Dermis blood vessel endothelial cell (primary cell): ENCODE measurements around the gene SCGB1C1. TPM values are rescaled to one million over a fixed set of nuclear protein-coding genes. Genes with fewer than 3 reads are reported as not detected.
"Not testable (repeated sequence)": the region's sequence is repeated elsewhere in the genome, so short reads cannot be mapped to it uniquely, and the experiment has no call there.

Experiments
- DNase-seq: peaks from one replicate; pipeline ENCODE4 v3.0.0; 2010
- total RNA-seq: library from RNA; depleted of rRNA; stranded (reverse); fragments of >200 nt; gene quantifications from 2 replicates; pipeline ENCODE4 v1.2.3, GENCODE V29; 2014

Gene SCGB1C1
- total RNA-seq, 1 donor from 2014 or later, result not detected

DNA sequence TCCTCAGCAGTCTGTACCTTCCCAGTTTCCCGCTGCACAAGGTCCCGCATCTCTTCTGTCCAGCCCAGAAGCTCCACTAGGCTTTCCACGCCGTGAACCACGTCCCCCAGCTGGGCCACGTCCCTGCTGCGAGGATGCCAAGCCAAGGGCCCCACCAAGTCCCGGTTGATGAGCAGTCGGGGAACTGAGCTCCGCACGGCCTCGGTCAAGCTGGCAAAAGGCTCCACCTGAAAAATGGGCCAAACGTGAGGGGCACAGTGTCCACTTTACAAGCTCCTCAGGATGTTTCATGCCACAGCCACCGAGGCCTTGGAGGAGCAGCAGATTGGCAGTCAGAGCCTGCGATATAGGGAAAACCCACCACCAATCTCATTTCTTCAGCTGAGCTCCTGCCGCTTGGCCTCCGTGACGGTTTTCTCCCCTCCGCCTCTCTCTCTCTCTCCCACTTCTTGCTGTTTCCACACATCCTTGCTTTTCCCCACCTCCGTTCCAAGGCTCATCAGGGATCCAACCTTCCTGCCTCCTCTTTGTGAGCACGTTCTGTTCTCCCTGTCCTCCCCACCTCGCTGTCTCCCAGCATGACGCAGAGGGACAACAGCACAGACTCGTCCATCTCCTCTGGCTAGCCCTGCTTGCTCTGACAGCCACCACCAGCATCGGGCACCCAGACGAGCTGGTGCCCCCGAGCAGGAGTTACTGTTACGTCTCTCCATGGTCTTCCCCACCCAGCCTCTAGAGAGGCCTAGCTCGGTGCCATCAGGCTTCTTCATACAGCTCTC, 26.1 kb downstream of the SCGB1C1 start:
- DNase-seq, result no peak

DNA sequence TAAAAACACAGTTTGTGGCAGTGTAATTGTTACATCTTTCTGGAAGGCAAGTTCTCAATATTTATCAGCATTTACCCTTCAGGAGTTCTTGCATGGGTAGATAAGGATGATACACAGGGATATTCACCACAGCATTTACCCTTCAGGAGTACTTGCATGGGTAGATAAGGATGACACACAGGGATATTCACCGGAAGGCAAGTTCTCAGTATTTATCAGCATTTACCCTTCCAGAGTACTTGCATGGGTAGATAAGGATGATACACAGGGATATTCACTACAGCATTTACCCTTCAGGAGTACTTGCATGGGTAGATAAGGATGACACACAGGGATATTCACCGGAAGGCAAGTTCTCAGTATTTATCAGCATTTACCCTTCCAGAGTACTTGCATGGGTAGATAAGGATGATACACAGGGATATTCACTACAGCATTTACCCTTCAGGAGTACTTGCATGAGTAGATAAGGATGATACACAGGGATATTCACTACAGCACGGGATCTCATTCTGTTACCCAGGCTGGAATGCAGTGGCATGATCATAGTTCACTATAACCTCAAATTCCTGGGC, 27.9 kb downstream of the SCGB1C1 start:
- not testable (repeated sequence) for DNase-seq

DNA sequence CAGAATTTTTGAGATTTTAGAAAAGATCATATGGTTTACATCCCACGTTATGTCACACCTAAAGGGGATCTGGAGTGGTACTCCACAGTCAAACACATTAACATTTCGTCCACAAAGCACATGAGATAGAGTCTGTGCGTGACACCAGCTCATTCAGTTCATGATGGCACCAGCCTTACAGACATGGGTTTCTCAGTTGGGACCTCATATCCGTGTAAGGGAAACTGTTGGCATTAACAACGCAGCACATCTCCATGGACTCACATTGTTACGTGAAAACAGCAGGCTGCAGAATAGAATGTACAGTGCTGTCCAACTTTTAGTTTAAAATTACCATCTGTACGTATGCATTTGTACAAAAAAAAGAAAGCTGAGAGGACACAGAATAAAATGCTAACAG, 28.7 kb downstream of the SCGB1C1 start:
- DNase-seq, result no peak

DNA sequence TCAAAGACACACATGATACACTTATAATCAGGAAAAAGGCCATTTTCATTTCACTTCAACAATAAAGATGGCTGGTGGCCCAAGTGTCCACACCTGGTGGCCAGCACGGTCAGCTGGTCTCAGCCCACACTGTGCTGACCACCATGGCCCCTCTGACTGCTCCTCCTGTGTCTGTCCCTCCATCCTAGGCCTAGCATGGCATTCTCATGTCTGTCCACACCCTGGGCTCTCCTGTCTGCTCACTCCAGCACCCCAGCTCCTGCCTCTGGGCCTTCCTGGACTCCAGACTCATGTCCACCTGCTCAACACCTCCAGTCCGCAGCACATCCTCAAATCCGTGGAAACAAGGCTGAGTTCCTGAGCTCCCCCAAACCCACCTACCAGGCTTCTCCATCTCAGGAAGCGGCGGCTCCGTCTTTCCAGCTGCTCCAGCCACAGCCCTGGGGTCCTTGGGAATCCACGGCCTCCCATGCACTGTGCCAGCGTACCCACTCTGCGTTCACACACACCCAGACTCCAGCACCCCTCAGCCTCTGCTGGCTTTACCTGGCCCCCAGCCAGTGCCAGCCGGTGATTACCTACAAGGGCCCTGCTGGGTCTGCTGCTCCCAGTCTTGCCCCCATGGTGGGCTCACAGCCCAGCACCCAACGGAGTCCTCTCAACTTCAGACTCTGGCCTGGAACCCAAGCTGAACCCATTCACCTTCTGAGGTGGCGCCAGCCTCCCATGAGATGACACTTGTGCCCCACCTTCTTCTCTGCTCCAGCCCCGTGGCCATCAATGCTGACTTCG, 29.3 kb downstream of the SCGB1C1 start:
- no peak for DNase-seq

DNA sequence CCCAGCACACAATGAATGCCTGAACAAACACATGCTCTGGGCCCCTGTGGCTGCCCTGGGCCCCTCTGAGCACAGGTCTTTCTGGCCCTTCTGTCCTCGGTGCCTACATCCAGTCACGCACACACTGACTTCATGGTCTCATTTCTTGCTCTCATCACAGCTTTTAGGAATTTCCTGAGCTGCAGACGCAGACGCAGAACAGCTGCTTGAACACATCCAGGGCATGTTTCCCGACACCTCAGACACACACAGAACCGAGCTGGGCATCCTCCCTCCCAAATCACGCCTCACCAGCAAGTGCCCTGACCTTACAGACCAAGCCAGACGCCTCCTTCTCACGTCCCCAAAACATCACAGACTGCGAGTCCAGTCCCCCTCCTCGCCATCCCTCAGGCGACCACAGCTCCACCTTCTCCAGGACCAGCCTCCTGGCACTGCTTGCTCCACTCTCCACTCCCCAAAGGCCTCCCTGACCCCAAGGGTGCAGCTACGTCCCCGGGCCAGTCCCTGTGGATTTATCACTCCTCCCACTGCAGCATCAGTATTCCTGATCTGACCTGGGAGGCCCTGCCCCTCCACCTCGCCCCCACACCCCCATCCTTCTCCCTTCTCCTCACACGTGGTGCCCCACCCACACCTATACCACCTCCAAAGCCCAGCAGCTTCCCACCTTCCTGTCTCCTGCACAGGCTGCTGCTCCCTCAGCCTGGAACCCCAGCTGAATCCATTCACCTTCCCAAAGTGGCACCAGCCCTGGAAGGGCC, 30.3 kb downstream of the SCGB1C1 start:
- DNase-seq, result no peak

DNA sequence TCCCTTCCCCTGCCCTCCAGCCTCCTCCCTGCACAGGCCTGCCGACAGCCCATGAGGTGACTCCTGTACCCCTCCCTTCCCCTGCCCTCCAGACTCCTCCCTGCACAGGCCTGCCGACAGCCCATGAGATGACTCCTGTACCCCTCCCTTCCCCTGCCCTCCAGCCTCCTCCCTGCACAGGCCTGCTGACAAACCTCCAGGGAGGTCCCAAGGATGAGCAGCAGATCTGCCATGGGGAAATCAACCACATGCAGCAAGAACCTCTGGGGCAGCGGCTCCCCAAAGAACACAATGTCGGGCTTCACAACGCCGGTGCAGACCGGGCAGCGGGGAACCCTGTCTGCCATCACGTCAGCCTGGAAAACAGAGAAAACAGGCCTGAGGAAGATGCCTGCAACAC, 31.0 kb downstream of the SCGB1C1 start:
- no peak for DNase-seq

DNA sequence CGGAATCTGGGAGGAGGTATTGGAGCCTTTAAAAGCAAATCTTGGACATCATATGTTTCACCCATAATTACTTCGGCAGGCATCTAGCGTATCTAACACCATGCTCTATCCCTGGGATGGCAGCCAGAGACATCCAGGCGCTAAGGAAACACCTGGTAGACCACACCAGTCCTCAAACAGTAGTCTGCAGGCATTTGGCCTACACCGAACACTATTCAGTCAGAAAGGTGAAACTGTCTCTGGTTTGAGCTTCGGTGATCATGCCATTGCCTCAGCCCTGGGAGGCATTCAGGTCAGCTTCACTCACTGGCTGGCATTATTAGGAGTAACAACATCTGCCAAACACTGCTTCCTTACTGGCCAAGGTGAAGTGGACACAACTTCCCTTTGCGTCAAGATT, 31.5 kb downstream of the SCGB1C1 start:
- DNase-seq, result no peak

DNA sequence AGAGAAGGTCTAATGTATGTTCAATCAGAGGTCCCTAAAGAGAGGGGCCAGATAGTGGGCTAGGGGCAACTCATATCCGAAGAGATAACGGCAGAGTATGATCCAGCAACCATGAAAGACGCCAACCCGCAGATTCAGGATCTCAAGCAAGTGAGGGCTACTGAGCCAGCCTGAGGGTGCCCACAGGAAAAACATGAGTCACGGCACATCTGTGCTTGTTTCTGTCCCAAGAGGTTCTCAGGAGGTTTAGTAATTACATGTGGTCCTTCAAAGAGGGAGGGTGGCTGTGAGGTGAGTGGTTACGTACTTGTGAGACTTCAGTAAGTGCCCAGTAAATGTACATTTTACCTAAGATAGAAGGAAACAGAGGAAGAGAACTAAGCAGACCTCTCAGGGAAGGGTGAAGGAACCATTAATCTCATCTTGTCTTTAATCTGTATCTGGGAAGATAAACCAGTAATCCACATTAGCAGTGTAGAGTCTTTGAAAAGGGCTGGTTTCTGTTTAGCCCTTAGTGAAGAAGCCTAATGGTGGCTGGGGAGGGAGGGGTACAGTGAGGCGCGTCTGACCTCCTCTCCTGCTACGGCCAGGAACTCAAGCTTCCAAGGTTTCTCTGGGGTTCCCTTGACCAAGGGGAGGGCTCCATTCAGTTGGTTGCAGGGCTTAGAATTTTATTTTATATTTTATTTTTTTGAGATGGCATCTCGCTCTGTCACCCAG, 33.0 kb downstream of the SCGB1C1 start:
- DNase-seq, result peak; percentile 36

- no peak for DNase-seq
These were observed 35.0 kb downstream of the SCGB1C1 start for GRCh38 chr11:227824-228379.

DNA sequence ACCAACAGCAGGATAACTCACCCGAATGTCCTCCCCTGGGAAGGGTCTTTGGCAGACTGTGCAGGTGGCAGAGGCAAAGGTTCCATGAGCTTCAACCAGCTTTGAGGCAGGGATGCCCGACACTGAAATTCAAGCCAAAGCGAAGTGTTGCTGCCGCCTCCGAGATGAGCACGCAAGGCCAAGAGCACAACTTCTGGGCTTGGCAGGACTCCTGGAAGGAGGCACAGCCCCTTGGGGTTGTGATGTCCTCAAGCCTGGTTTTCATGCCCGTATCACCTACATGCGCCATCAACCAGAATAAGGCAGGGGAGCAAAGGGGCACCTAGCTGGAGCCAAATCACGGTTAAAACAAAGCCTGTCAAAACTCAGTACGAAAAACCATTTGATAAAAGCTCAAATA, 37.6 kb downstream of the SCGB1C1 start:
- DNase-seq, result no peak

DNA sequence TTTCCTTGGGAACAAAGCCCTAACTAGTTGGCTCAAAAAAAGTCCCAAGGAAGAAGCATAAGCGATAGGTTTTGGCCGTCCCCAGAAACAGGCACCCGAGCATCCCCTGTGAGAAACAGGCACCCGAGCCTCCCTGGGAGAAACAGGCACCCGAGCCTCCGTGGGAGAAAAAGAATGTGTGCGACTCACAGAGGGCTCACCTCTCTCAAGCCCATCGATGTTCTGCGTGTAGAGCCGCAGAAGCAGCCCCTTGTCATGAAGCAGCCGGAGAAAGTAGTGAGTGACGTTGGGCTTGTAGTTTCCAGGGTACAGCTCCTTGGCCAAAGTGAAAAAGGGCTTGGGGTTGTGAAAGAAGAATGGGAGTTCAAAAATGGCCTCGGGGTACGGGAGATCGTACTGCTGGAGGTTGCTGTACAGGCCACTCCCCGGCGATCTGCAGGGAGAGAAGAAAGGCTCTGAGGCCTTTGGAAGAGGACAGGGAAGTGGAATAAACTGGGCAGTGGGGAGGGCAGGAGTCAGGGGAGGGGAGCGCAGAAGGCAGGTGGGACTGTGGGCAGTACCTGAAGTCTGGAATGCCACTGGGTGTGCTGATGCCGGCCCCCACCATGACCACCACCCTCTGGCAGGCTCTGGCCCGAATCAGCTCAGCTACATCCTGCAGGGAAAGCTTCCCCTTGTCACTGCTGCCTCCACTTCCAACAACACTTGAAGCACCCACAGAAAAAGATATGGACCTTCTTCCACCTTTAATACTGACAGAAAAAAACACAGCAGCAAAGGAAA, 40.1 kb downstream of the SCGB1C1 start:
- no peak for DNase-seq

DNA sequence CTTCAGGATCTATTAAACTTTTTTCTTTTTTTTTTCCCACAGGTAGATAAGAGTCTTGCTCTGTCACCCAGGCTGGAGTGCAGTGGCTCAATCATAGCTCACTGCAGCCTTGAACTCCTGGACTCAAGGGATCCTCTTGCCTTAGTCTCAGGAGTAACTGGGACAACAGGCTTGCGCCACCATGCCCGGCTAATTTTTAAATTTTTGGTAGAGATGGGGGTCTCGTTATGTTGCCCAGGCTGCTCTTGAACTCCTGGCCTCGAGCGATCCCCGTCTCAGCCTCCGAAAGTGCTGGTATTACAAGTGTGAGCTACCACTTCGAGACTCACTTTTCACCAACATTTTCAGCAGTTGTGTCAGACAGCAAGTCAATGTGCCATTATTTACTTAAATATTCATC, 42.3 kb downstream of the SCGB1C1 start:
- no peak for DNase-seq

GRCh38 chr11:235609-235996, 42.7 kb downstream of the SCGB1C1 start:
- DNase-seq, result peak; percentile 43

DNA sequence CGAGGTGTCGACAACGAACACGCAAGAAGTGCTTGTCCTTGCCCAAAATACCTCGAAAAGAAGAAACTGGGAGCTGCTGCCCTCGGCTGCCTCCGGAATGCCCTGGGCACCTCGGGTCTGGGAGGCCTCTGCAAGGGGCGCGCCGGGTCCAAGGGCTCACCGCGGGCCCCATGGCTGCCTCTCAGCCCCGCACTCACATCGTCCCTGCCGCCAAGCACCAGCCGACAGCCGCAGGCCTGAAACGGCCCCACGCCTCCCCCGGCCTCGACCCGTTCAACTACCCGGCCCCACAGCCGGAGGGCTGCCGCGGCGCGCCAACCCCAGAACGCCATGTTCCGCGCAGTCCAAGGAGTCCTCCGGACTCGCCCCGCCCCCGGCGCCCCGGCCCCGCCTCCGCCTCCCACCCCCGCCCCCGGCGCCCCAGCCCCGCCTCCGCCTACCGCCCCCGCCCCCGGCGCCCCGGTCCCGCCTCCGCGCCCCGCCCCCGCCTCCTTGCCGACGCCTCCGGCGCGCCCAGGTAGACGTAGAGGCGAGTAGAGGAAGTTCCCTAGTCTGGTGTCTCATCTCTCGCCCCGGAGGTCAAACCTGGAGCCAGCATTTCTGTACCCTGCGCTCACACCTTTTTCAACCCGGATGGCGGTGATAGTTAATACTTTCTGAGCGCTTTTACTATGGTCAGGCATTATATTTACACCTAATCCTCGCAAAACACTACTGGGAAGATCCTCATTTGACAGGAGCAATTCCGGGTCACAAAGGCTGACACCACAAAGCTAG, 43.3 kb downstream of the SCGB1C1 start, which contains the start of gene SIRT3:
Gene SIRT3 (minus strand): TSS at position 346 of the 777 bp plus-strand sequence. CDS start 14 bp downstream, at position 332.
- peak; percentile 85 for DNase-seq

DNA sequence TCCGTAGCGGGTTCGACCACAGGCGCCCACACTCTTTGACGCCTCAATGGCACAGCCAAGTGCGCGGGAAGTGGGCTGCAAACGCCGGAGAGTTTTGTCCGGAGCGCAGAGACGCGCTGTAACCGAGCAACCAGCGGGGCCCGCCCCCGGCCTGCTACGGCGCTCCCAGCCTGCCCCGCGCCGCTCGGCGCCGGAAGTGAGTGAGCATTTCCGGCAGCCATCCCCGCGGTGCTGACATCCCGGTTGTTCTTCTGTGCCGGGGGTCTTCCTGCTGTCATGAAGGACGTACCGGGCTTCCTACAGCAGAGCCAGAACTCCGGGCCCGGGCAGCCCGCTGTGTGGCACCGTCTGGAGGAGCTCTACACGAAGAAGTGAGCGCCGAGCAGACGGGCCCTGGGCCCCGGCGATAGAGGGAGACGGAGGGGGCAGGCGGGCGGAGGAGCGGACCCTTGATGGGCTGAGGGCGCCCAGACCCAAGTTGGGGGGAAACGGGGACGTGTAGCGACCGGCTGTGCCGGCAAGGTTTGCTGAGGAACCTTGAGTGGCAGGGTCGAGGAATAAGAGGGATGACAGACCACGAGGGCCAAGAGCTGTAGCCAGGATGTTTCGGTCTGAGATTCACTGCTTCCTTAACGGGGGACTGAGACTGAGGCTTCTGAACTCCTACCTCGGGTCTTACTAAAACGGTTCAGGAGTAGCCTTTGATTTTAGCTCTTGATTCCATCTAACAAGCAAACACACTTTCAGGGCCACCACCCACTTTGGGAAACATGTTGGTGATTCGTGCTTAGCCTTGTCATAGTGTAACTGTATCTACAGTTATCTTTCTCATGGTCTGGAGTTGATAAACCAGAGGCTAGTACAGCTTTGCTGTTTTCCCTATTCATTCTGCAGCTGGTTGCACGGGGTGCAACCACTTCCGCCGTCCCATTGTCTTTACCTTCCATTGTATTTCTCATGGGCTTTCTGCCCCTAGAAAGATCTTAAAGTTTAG, 44.2 kb downstream of the SCGB1C1 start, which contains the start of gene PSMD13:
Gene PSMD13 (plus strand): TSS at position 203 of the 994 bp plus-strand sequence. CDS start 74 bp downstream, at position 277.
- DNase-seq, result peak; percentile 89

- not testable (repeated sequence) for DNase-seq
These were observed 45.5 kb downstream of the SCGB1C1 start for GRCh38 chr11:238346-238745.

DNA sequence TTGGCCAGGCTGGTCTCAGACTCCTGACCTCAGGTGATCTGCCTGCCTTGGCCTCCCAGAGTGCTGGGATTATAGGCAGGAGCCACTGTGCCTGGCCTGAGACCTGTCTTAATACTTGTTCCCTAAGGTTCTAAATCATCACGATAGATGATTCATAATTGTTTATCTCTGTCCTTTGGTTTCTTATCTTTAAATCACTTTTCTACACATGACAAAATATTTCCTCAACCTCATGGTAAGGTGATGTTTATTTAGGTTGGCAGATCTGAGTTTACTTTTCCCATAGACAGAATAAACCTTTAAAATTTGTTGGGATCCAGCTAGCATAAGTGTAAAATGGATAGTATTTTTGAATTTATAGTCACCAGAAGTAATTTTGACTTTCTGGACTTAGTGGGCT, 47.4 kb downstream of the SCGB1C1 start:
- no peak for DNase-seq

GRCh38 chr11:241634-242033, 48.8 kb downstream of the SCGB1C1 start:
- no peak for DNase-seq
